Mucosa of stomach (tissue), 1 donor: ENCODE measurements around the gene ARHGAP35.
"Not testable (repeated sequence)": the region's sequence is repeated elsewhere in the genome, so short reads cannot be mapped to it uniquely, and the experiment has no call there.

ENCODE experiments used
- H3K27me3 ChIP-seq: one replicate; pipeline ENCODE4 v1.7.0; 2013; ENCODE audit warnings: mild to moderate bottlenecking, low read length; ENCODE audit not compliant: control insufficient read depth, insufficient read depth
- H3K36me3 ChIP-seq: one replicate; pipeline ENCODE4 v1.7.0; 2013; ENCODE audit warnings: low read length; ENCODE audit not compliant: control insufficient read depth, insufficient read depth
- H3K4me1 ChIP-seq: one replicate; pipeline ENCODE4 v1.7.0; 2013; ENCODE audit warnings: mild to moderate bottlenecking, low read length; ENCODE audit not compliant: control insufficient read depth, insufficient read depth
- H3K4me3 ChIP-seq: one replicate; pipeline ENCODE4 v1.7.0; 2013; ENCODE audit warnings: low read length
- H3K9ac ChIP-seq: one replicate; pipeline ENCODE4 v1.7.0; 2013; ENCODE audit warnings: mild to moderate bottlenecking, low read length, moderate library complexity
- H3K9me3 ChIP-seq: one replicate; pipeline ENCODE4 v1.7.0; 2013; ENCODE audit warnings: mild to moderate bottlenecking, low read length, moderate library complexity; ENCODE audit not compliant: control insufficient read depth
- donor health status: Pancreatic carcinoma.

The ARHGAP35 gene

GRCh38 chr19:46860846-46861690 lies at the start of gene ARHGAP35:
ARHGAP35 (plus strand) TSS chr19:46860997; CDS start chr19:46918676, 57,679 bp downstream.
- Histone ChIP-seq H3K36me3 (no peaks in the 10 kb centered on the region), H3K9ac (peak within 1 kb of the TSS; percentile 64), H3K4me3 (peak within 1 kb of the TSS; percentile 77), H3K4me1 (peaks cover 42% of the 10 kb centered on the region), H3K27me3 (no peaks in the 10 kb centered on the region), H3K9me3 (no peaks in the 10 kb centered on the region)

GRCh38 chr19:46812977-46813838 lies 47.6 kb upstream of the ARHGAP35 start:
- Histone ChIP-seq H3K36me3 (no peaks in the 10 kb centered on the region), H3K9ac (no peak overlapping the region), H3K4me1 (peaks cover 8% of the 10 kb centered on the region), H3K27me3 (no peaks in the 10 kb centered on the region), H3K9me3 (no peaks in the 10 kb centered on the region), H3K4me3 (no peak overlapping the region)

DNA sequence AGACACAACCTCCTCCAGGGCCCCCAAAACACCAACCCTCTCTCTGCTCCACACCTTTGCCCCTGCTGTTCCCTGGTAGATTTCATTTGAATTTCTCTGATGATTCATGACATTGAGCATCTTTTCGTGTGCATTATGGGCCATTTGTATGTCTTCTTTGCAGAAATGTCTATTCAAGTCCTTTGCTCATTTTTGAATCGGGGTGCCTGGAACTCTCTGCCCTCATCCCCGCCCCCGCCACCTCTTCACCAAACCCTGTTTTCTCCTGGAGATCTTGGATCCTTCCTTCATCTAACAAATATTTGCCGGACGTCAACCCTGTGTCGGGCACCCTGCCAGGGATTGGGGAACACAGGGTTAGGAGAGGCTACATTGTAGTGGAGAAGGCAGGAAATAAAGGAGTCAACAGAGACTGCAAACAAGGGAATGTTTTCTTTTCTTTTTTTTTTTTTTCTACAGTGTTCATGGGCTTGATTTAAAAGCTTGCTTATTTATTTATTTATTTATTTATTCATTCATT lies 46.9 kb upstream of the ARHGAP35 start:
- H3K4me3 ChIP-seq: no peak overlapping the region
- H3K9ac ChIP-seq: no peak overlapping the region
- peaks cover 8% of the 10 kb centered on the region for H3K4me1 ChIP-seq
- H3K27me3 ChIP-seq: no peaks in the 10 kb centered on the region
- H3K9me3 ChIP-seq: no peaks in the 10 kb centered on the region
- no peaks in the 10 kb centered on the region for H3K36me3 ChIP-seq

DNA sequence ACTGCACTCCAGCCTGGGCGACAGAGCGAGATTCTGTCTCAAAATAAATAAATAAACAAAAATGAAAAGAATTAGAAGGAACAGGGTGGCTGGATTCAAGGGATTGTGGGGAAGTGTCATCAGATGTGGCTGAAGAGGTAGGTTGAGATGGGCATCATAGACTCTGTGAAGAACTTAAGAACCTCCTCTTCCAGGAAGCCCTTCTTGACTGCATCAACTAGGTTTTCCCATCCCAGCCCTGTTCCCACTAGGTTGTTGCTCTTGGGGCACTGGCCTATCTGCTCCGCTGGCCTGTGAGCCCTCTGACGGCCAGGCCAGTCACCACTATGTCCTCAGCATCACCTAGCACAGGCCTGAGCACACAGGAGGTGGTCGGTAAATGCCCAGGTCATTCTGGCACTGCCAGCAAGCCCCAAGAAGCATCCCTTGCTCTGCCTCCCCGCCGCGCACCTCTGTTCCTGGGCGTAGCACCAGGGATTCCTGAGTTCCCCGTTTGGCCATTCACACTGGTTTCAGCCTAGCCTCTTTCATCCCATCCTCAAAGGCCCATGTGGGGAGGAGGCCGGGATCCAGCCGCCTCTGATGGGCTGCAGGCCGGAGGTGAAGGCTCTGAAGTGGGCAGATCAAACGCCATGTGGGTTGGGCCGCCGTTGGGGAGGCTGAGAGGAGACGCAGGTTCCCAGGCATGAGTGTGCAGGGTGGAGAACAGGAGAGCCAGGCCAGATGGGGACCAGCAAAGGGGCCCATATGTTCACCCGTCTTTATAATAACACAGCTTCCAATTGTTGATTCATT lies 44.8 kb upstream of the ARHGAP35 start:
- Histone ChIP-seq H3K27me3 (no peaks in the 10 kb centered on the region), H3K9me3 (no peaks in the 10 kb centered on the region), H3K4me1 (peaks cover 12% of the 10 kb centered on the region), H3K4me3 (no peak overlapping the region), H3K9ac (no peak overlapping the region), H3K36me3 (no peaks in the 10 kb centered on the region)

- Histone ChIP-seq H3K9ac (no peak overlapping the region), H3K4me1 (peaks cover 11% of the 10 kb centered on the region), H3K36me3 (no peaks in the 10 kb centered on the region), H3K27me3 (no peaks in the 10 kb centered on the region), H3K9me3 (no peaks in the 10 kb centered on the region), H3K4me3 (no peak overlapping the region)
Observed at GRCh38 chr19:46818812-46819211, 42.0 kb upstream of the ARHGAP35 start.

GRCh38 chr19:46821512-46822409 lies 39.0 kb upstream of the ARHGAP35 start:
- no peak overlapping the region for H3K9ac ChIP-seq
- H3K9me3 ChIP-seq: no peaks in the 10 kb centered on the region
- H3K27me3 ChIP-seq: no peaks in the 10 kb centered on the region
- no peak overlapping the region for H3K4me3 ChIP-seq
- H3K4me1 ChIP-seq: peaks cover 10% of the 10 kb centered on the region
- H3K36me3 ChIP-seq: no peaks in the 10 kb centered on the region

GRCh38 chr19:46822410-46822787 lies 38.4 kb upstream of the ARHGAP35 start:
- not testable (repeated sequence) for H3K4me3 ChIP-seq, H3K27me3 ChIP-seq, H3K36me3 ChIP-seq, H3K9me3 ChIP-seq, H3K9ac ChIP-seq
- peaks cover 10% of the 10 kb centered on the region for H3K4me1 ChIP-seq

DNA sequence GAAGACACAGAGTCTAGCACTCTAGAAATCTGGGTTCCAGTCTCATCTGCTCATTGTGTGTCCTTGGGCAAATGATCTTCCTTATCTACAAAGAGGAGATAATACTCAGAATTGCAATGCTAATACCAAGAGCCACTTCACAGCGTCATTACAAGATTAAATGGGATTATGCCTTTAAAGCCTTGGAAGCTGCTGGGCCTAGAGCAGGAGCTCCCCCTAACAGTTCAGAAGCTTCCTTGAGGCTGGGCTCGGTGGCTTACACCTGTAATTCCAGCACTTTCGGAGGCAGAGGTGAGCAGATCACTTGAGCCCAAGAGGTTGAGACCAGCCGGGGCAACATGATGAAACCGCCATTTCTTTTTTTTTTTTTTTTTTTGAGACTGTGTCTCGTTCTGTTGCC lies 37.7 kb upstream of the ARHGAP35 start:
- Histone ChIP-seq H3K4me1 (peaks cover 10% of the 10 kb centered on the region), H3K27me3 (no peaks in the 10 kb centered on the region), H3K9me3 (no peaks in the 10 kb centered on the region), H3K4me3 (no peak overlapping the region), H3K36me3 (no peaks in the 10 kb centered on the region), H3K9ac (no peak overlapping the region)

- Histone ChIP-seq H3K9me3 (no peaks in the 10 kb centered on the region), H3K9ac (no peak overlapping the region), H3K27me3 (no peaks in the 10 kb centered on the region), H3K4me3 (no peak overlapping the region), H3K36me3 (no peaks in the 10 kb centered on the region), H3K4me1 (peaks cover 10% of the 10 kb centered on the region)
Observed at GRCh38 chr19:46824890-46825730, 35.7 kb upstream of the ARHGAP35 start.

DNA sequence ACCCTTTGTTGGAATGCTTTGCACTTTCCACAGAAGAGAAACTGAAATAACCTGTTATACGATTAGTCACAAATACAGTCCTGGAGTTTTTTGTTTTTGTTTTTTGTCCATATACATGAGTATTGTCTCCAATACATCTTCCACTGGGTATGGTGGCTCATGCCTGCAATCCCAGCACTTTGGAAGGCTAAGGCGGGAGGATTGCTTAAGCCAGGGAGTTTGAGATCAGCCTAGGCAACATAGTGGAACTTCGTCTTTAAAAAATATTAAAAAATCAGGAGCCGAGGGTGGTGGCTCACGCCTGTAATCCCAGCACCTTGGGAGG lies 35.1 kb upstream of the ARHGAP35 start:
- Histone ChIP-seq H3K9ac (no peak overlapping the region), H3K27me3 (no peaks in the 10 kb centered on the region), H3K9me3 (no peaks in the 10 kb centered on the region), H3K4me1 (peaks cover 9% of the 10 kb centered on the region), H3K36me3 (no peaks in the 10 kb centered on the region), H3K4me3 (no peak overlapping the region)
